ENCODE results near the gene CMSS1.

- no peak for TF ChIP-seq POLR2AphosphoS5 (IDR thresholded peaks at IDR 0.05; ENCODE audit: low read depth)
- TF ChIP-seq CTCF (IDR thresholded peaks at IDR 0.05; ENCODE audit: insufficient read depth, low read length): no peak
- TF ChIP-seq GABPA (IDR thresholded peaks at IDR 0.05; ENCODE audit: low read depth): no peak
- no peak for TF ChIP-seq REST (IDR thresholded peaks at IDR 0.05; ENCODE audit: insufficient replicate concordance, low read depth)
- no peak for TF ChIP-seq SPI1 (IDR thresholded peaks at IDR 0.05; ENCODE audit: borderline replicate concordance, low read depth)
These were observed 332.2 kb downstream of the CMSS1 start for GRCh38 chr3:100149713-100150415.
